K562 (cell line): Measurements from ENCODE around the gene KMT2D. TPM values are rescaled to one million over a fixed set of nuclear protein-coding genes. Genes with fewer than 3 reads are reported as not detected.

Source experiments
- ATAC-seq: fragments of 200-7000 bp; cut with Tn5 transposase; 3 replicates; pipeline ENCODE4 v1.9.1; 2020; ENCODE audit warnings: moderate library complexity
- BruUV-seq: library from RNA; stranded (reverse); fragments of 400-500 nt; replicated peaks from 2 replicates; lab custom pipeline; 2021; lab: Mats Ljungman, UMichigan
- CTCF ChIA-PET: fragments of 300-600 bp; formaldehyde crosslinking; extraction: SDS; loops from one replicate; lab custom pipeline; 2021; ENCODE audit warnings: low intra/inter-chr PET ratio; lab: Yijun Ruan, JAX
- POLR2A ChIA-PET: fragments of 300-600, 350-650 bp; sonication (Branson Sonifier 250); formaldehyde crosslinking; extraction: SDS; loops from one replicate; lab custom pipeline; 2021; ENCODE audit warnings: antibody characterized with exemption, inconsistent platforms; lab: Yijun Ruan, JAX
- DNase-seq, 4 experiments: peaks; one replicate each; pipeline versions ENCODE4 v3.0.0 to v3.0.0-alpha.2; 2011 to 2018; ENCODE audit warnings: low spot score in 3 of 4, mixed read lengths in 3 of 4; ENCODE audit errors: extremely low read depth in 1 of 4
- FAIRE-seq: peaks from 2 replicates; lab custom pipeline; 2011; peaks lifted over from hg19 to GRCh38; lab: Jason Lieb, UNC
- H2AFZ ChIP-seq: 2 replicates; pipeline ENCODE4 v1.6.0; 2011; ENCODE audit warnings: low read depth, low read length, control low read depth, inconsistent platforms
- H3K27ac ChIP-seq: fragments of 200-600 bp; 3 replicates; pipeline ENCODE4 v1.8.0; 2011; ENCODE audit warnings: low read depth, mild to moderate bottlenecking, control low read depth, inconsistent platforms, low read length, moderate library complexity, mixed read lengths; ENCODE audit errors: extremely low read depth
- H3K27me3 ChIP-seq, 2 experiments: fragments of 300-600 bp in 1 of 2; 2 replicates in 1 of 2; 3 replicates in 1 of 2; pipeline versions ENCODE4 v1.6.0 to v1.8.0; 2011; ENCODE audit warnings: inconsistent platforms in 2 of 2, low read length in 2 of 2, mild to moderate bottlenecking in 1 of 2, mixed read lengths in 1 of 2, moderate library complexity in 1 of 2; ENCODE audit not compliant: control insufficient read depth in 2 of 2, insufficient read depth in 2 of 2
- H3K36me3 ChIP-seq: fragments of 300-600 bp; 3 replicates; pipeline ENCODE4 v1.8.0; 2011; ENCODE audit warnings: mild to moderate bottlenecking, low read length, inconsistent platforms; ENCODE audit not compliant: control insufficient read depth, insufficient read depth
- H3K4me1 ChIP-seq, 2 experiments: fragments of 200-600 bp in 1 of 2; replicated peaks in 1 of 2; 2 replicates in 1 of 2; 3 replicates in 1 of 2; pipeline versions ENCODE4 v1.5.1 to v1.8.0; 2011; ENCODE audit warnings: inconsistent platforms in 2 of 2, low read length in 2 of 2, mild to moderate bottlenecking in 1 of 2, mixed read lengths in 1 of 2, moderate library complexity in 1 of 2; ENCODE audit not compliant: control insufficient read depth in 2 of 2, insufficient read depth in 2 of 2
- H3K4me2 ChIP-seq: 2 replicates; pipeline ENCODE4 v1.6.1; 2011; ENCODE audit warnings: low read length, control low read depth, inconsistent platforms, mixed read lengths; ENCODE audit not compliant: insufficient read depth
- H3K4me3 ChIP-seq: fragments of 200-600 bp; sonication (generic), shearing (Covaris generic); 2 replicates; pipeline ENCODE4 v1.5.1; 2016; ENCODE audit warnings: control low read depth, inconsistent platforms
- H3K79me2 ChIP-seq: fragments of 200-600 bp; 3 replicates; pipeline ENCODE4 v1.8.0; 2011; ENCODE audit warnings: low read length, inconsistent platforms; ENCODE audit not compliant: control insufficient read depth, insufficient read depth
- H3K9ac ChIP-seq, 2 experiments: 2 replicates each; pipeline versions ENCODE4 v1.6.0 to v1.6.1; 2011; ENCODE audit warnings: low read depth in 2 of 2, low read length in 2 of 2, control low read depth in 1 of 2, inconsistent platforms in 1 of 2, mild to moderate bottlenecking in 1 of 2, mixed read lengths in 1 of 2; ENCODE audit not compliant: insufficient read depth in 1 of 2
- H3K9me1 ChIP-seq: one replicate; pipeline ENCODE4 v1.6.0; 2011; ENCODE audit warnings: inconsistent platforms, mild to moderate bottlenecking, low read length, moderate library complexity; ENCODE audit not compliant: control insufficient read depth, insufficient read depth
- H3K9me3 ChIP-seq: replicated peaks from 2 replicates; pipeline ENCODE4 v1.5.1; 2011; ENCODE audit warnings: low read depth, low read length, inconsistent platforms; ENCODE audit not compliant: control insufficient read depth, insufficient read depth
- H4K20me1 ChIP-seq: replicated peaks from 2 replicates; pipeline ENCODE4 v1.6.1; 2011; ENCODE audit warnings: low read length, inconsistent platforms, mixed read lengths; ENCODE audit not compliant: control insufficient read depth, insufficient read depth
- ELF2 ChIP-seq: fragments of 250-450 bp; sonication (Bioruptor Pico); IDR thresholded peaks from 2 replicates; pipeline ENCODE4 v1.5.0; 2021; ENCODE audit warnings: mild to moderate bottlenecking
- FOXM1 ChIP-seq, 2 experiments: fragments of 450-650 bp in 1 of 2; sonication (generic) in 1 of 2; formaldehyde crosslinking in 1 of 2; IDR thresholded peaks; 2 replicates each; pipeline versions ENCODE4 v1.6.1 to v1.9.0; 2017 to 2022; ENCODE audit warnings: low read depth in 2 of 2, mild to moderate bottlenecking in 2 of 2, missing genetic modification reagents in 1 of 2, moderate library complexity in 1 of 2
- HDAC8 ChIP-seq: fragments of 450-650 bp; IDR thresholded peaks from 2 replicates; pipeline ENCODE4 v1.6.1; 2016; ENCODE audit warnings: mild to moderate bottlenecking, missing genetic modification characterization, moderate library complexity, missing compliant biosample characterization
- HIVEP1 ChIP-seq: fragments of 250-450 bp; sonication (Bioruptor Pico); IDR thresholded peaks from 2 replicates; pipeline ENCODE4 v1.4.0; 2020; ENCODE audit warnings: mild to moderate bottlenecking
- NELFE ChIP-seq: IDR thresholded peaks from 2 replicates; pipeline ENCODE4 v1.6.1; 2011; ENCODE audit warnings: mild to moderate bottlenecking; ENCODE audit not compliant: insufficient read depth, insufficient read length
- RBM14 ChIP-seq: fragments of 200-400 bp; formaldehyde crosslinking; IDR thresholded peaks from 2 replicates; pipeline ENCODE4 v1.6.1; 2018; ENCODE audit warnings: low read depth, mild to moderate bottlenecking, low read length, moderate library complexity, borderline replicate concordance; ENCODE audit not compliant: insufficient read depth
- RBM34 ChIP-seq: fragments of 200-400 bp; formaldehyde crosslinking; IDR thresholded peaks from 2 replicates; pipeline ENCODE4 v1.6.1; 2018; ENCODE audit warnings: low read length, borderline replicate concordance; ENCODE audit not compliant: insufficient read depth
- SAFB2 ChIP-seq: fragments of 200-400 bp; formaldehyde crosslinking; IDR thresholded peaks from 2 replicates; pipeline ENCODE4 v1.6.1; 2018; ENCODE audit warnings: borderline replicate concordance, low read length, low read depth, moderate library complexity; ENCODE audit not compliant: severe bottlenecking
- SMAD1 ChIP-seq: fragments of 150-350 bp; IDR thresholded peaks from 2 replicates; pipeline ENCODE4 v1.6.1; 2014; ENCODE audit warnings: low read length, low read depth; ENCODE audit not compliant: partially characterized antibody
- SP2 ChIP-seq: IDR thresholded peaks from 2 replicates; pipeline ENCODE4 v1.6.1; 2011; ENCODE audit warnings: mild to moderate bottlenecking, low read depth, low read length, moderate library complexity; ENCODE audit not compliant: poor library complexity, severe bottlenecking; ENCODE audit errors: extremely low read depth
- TFE3 ChIP-seq: fragments of 450-650 bp; formaldehyde crosslinking; IDR thresholded peaks from 2 replicates; pipeline ENCODE4 v1.4.0; 2020; ENCODE audit warnings: mild to moderate bottlenecking, mixed read lengths
- U2AF2 ChIP-seq: fragments of 200-400 bp; formaldehyde crosslinking; optimal IDR thresholded peaks from 2 replicates; pipeline ENCODE3; 2017; ENCODE audit warnings: low read depth, mild to moderate bottlenecking, low read length
- ZFX ChIP-seq: sonication (generic); formaldehyde crosslinking; IDR thresholded peaks from 2 replicates; pipeline ENCODE4 v1.8.0; 2022; ENCODE audit warnings: mild to moderate bottlenecking, missing genetic modification reagents, moderate library complexity
- ZNF12 ChIP-seq: sonication (generic); formaldehyde crosslinking; IDR thresholded peaks from 2 replicates; pipeline ENCODE4 v1.4.0; 2020; ENCODE audit warnings: mild to moderate bottlenecking, missing genetic modification reagents
- ZNF274 ChIP-seq: IDR thresholded peaks from 2 replicates; pipeline ENCODE4 v1.6.1; 2011; ENCODE audit warnings: low read depth, mild to moderate bottlenecking, low read length, moderate library complexity, borderline replicate concordance
- ZNF280B ChIP-seq: fragments of 250-450 bp; sonication (Bioruptor Pico); IDR thresholded peaks from 2 replicates; pipeline ENCODE4 v1.5.1; 2021; ENCODE audit warnings: mild to moderate bottlenecking
- ZNF77 ChIP-seq: fragments of 250-450 bp; sonication (Bioruptor Pico); IDR thresholded peaks from 2 replicates; pipeline ENCODE4 v1.5.0; 2020
- ZNF79 ChIP-seq: fragments of 250-450 bp; sonication (Bioruptor Pico); IDR thresholded peaks from 2 replicates; pipeline ENCODE4 v1.4.0; 2020; ENCODE audit warnings: low read depth, mild to moderate bottlenecking, moderate library complexity
- WGBS: fragments of 100-300 bp; shearing (Covaris generic); methylation state at CpG from one replicate; pipeline ENCODE4 v1.1.6; 2016; ENCODE audit warnings: low coverage, mixed read lengths; ENCODE audit not compliant: insufficient coverage; ENCODE audit errors: missing lambda C conversion rate; 5-methylcytosine and 5-hydroxymethylcytosine counted together
- in situ Hi-C: fragments of 300-500 bp; cut with MboI; formaldehyde crosslinking; loops from 4 replicates; pipeline ENCODE4 v1.15.0; 2018; ENCODE audit warnings: inconsistent platforms, mixed read lengths
- intact Hi-C: fragments of 100-400 bp; cut with micrococcal nuclease; formaldehyde crosslinking; loops from 2 replicates; pipeline ENCODE4 v1.14.2; 2022
- polyA plus RNA-seq, 8 experiments: library from polyadenylated mRNA; depleted of rRNA in 4 of 8; stranded (reverse) in 5 of 8; unstranded in 3 of 8; fragments of >200 nt; fragmentation: Nextera tagmentation in 2 of 8; fragmentation: Illumina TruSeq in 1 of 8; extraction: Ambion mirVana in 2 of 8; extraction: Trizol in 1 of 8; gene quantifications; 2 replicates each; pipeline versions ENCODE4 v1.2.1 to v1.2.3, GENCODE V29; 2011 to 2014; ENCODE audit warnings: inconsistent platforms in 1 of 8, missing spikeins in 1 of 8
- total RNA-seq, 7 experiments: library from RNA; depleted of rRNA in 6 of 7; stranded (reverse); fragments of >200 nt in 6 of 7; fragmentation: Illumina TruSeq in 2 of 7; extraction: Trizol in 2 of 7; gene quantifications; 2 replicates each; pipeline versions ENCODE4 v1.2.1 to v1.2.3, GENCODE V29; 2011 to 2021; ENCODE audit warnings: low replicate concordance in 1 of 7

The KMT2D gene
- total and polyA plus RNA-seq, 9 of the 15 experiments (the other 6 are each of a cell fraction or from before 2014, with no cell fraction given), result 0.22 to 93.7 (median 13.7) TPM

- H3K9me3 ChIP-seq, result no peaks in the 10 kb centered on the region
- intact Hi-C loops (loop anchor here (2.0 kb wide), 1 partner anchor 22 kb away; no protein-coding TSS in a partner anchor), in situ Hi-C loops (no loop called here)
- ATAC-seq, result peak; percentile 89
- 2% methylated on average over 50 of the region's 59 CpGs for WGBS
- TSS peak; percentile 66 for BruUV-seq
- H3K27ac ChIP-seq, result peak within 1 kb of the TSS; percentile 99
- DNase-seq, result peak; percentile 96 to 99 (median 97)
- H4K20me1 ChIP-seq, result 0 out of 2 replicates have a peak, but pooled peaks cover 3% of the 10 kb centered on the region
- peak within 1 kb of the TSS; percentile 78 for H2AFZ ChIP-seq
- no peaks in the 10 kb centered on the region for H3K9me1 ChIP-seq
- CTCF ChIA-PET, result interaction anchor here (0.5 to 2.3 kb wide), 3 partner anchors 22 to 128 kb away, joined by 3 to 11 read pairs (median 5); no protein-coding TSS in a partner anchor
- peaks cover 30% of the 10 kb centered on the region for H3K79me2 ChIP-seq
- H3K4me2 ChIP-seq, result peak within 1 kb of the TSS; percentile 86
- peak within 1 kb of the TSS; percentile 93 to 99 for H3K9ac ChIP-seq
- H3K4me1 ChIP-seq, result peaks cover 40 to 49% of the 10 kb centered on the region in 2 experiments
- FAIRE-seq, result peak; percentile 95
- peak within 1 kb of the TSS; percentile 69 for H3K4me3 ChIP-seq
- H3K27me3 ChIP-seq, result no peaks in the 10 kb centered on the region
- POLR2A ChIA-PET, result interaction anchor here (0.6 to 6.8 kb wide), 10 partner anchors 16 to 329 kb away, joined by 3 to 78 read pairs (median 4); partner anchors contain the start of genes DDN, TUBA1B and TUBA1C
- peaks cover 45% of the 10 kb centered on the region for H3K36me3 ChIP-seq
- no peak for TF ChIP-seq ZNF77
- TF ChIP-seq RBM34, result no peak
- no peak for TF ChIP-seq SAFB2
- TF ChIP-seq FOXM1 (IDR thresholded peaks at IDR 0.05; ENCODE audit: low read depth), result no peak
- no peak; the same call in 1 of the 2 replicates for TF ChIP-seq FOXM1 (CRISPR knock-in tag; IDR thresholded peaks at IDR 0.05; ENCODE audit: low read depth)
- no peak for TF ChIP-seq U2AF2
- no peak for TF ChIP-seq NELFE
- no peak for TF ChIP-seq ZNF280B
- TF ChIP-seq ELF2 (CRISPR knock-in tag), result 0 out of 2 replicates have a peak, but pooled peaks have one; percentile 41
- TF ChIP-seq ZNF79, result no peak
- peak; percentile 96 for TF ChIP-seq ZFX
- TF ChIP-seq HDAC8, result no peak
- no peak for TF ChIP-seq RBM14
- no peak for TF ChIP-seq ZNF274
- TF ChIP-seq TFE3 (CRISPR knock-in tag), result no peak
- no peak for TF ChIP-seq ZNF12 (CRISPR knock-in tag)
- peak; percentile 88 for TF ChIP-seq SMAD1
- 0 out of 2 replicates have a peak, but pooled peaks have one; percentile 37 for TF ChIP-seq HIVEP1 (CRISPR knock-in tag)
- no peak for TF ChIP-seq SP2
These were observed 42.1 kb downstream of the KMT2D start, which contains the start of gene PRKAG1 for GRCh38 chr12:49018261-49019119. Gene PRKAG1 (minus strand): TSS chr12:49018776. CDS start chr12:49018740, 36 bp downstream.
